A549 (cell line): Measurements from ENCODE around the gene GPX2. TPM values are rescaled to one million over a fixed set of nuclear protein-coding genes. Genes with fewer than 3 reads are reported as not detected.

Experiments
- ATAC-seq, 2 experiments: fragments of 200-7000 bp in 1 of 2; fragments of >200 bp in 1 of 2; cut with Nextera tagmentation in 1 of 2; cut with Tn5 transposase in 1 of 2; 3 replicates each; pipeline versions ENCODE4 v1.8.0 to v1.9.1; 2018 to 2020; ENCODE audit warnings: mild to moderate bottlenecking in 1 of 2, moderate library complexity in 1 of 2
- CTCF ChIA-PET: fragments of 300-600 bp; sonication (Branson Sonifier 250); formaldehyde crosslinking; extraction: SDS; loops from one replicate; lab custom pipeline; 2021; ENCODE audit warnings: antibody characterized with exemption, inconsistent platforms; lab: Yijun Ruan, JAX
- POLR2A ChIA-PET: fragments of 350-600 bp; formaldehyde crosslinking; extraction: SDS; loops from one replicate; lab custom pipeline; 2021; ENCODE audit warnings: antibody characterized with exemption, inconsistent platforms; lab: Yijun Ruan, JAX
- DNase-seq, 2 experiments: peaks; one replicate each; pipeline versions ENCODE4 v3.0.0 to v3.0.0-alpha.2; 2011 to 2016; ENCODE audit warnings: low read depth in 1 of 2, low spot score in 1 of 2
- FAIRE-seq: peaks from 2 replicates; lab custom pipeline; 2011; peaks lifted over from hg19 to GRCh38; lab: Jason Lieb, UNC
- H3K27ac ChIP-seq, 2 experiments: fragments of >200 bp; sonication (Bioruptor Twin); formaldehyde crosslinking; 3 replicates each; pipeline ENCODE4 v1.5.1; 2016 to 2017
- H3K4me1 ChIP-seq: fragments of >200 bp; sonication (Bioruptor Twin); formaldehyde crosslinking; 3 replicates; pipeline ENCODE4 v1.6.1; 2016
- H3K4me2 ChIP-seq: fragments of >200 bp; sonication (Bioruptor Twin); formaldehyde crosslinking; 3 replicates; pipeline ENCODE4 v1.6.1; 2016
- H3K4me3 ChIP-seq: fragments of >200 bp; sonication (Bioruptor Twin); formaldehyde crosslinking; 3 replicates; pipeline ENCODE4 v1.5.1; 2016
- H3K9me3 ChIP-seq: fragments of >200 bp; sonication (Bioruptor Twin); formaldehyde crosslinking; 3 replicates; pipeline ENCODE4 v1.6.1; 2016
- CBX2 ChIP-seq: fragments of 200-600 bp; sonication (generic); IDR thresholded peaks from 2 replicates; pipeline ENCODE4 v1.6.1; 2016; ENCODE audit warnings: low read depth, mild to moderate bottlenecking, borderline replicate concordance
- E2F6 ChIP-seq: IDR thresholded peaks from 2 replicates; pipeline ENCODE4 v1.6.1; 2012; ENCODE audit warnings: low read depth, borderline replicate concordance
- EP300 ChIP-seq, 2 experiments: fragments of >200 bp; sonication (Bioruptor Twin); formaldehyde crosslinking; IDR thresholded peaks; 2 replicates in 1 of 2; 3 replicates in 1 of 2; pipeline ENCODE4 v1.6.1; 2016 to 2017
- HES2 ChIP-seq: fragments of >200 bp; sonication (Bioruptor Twin); formaldehyde crosslinking; IDR thresholded peaks from 2 replicates; pipeline ENCODE4 v1.6.1; 2016
- HOXB5 ChIP-seq: fragments of 250-450 bp; sonication (Bioruptor Pico); IDR thresholded peaks from 2 replicates; pipeline ENCODE4 v1.5.0; 2020; ENCODE audit warnings: mild to moderate bottlenecking, moderate library complexity
- JUN ChIP-seq, 2 experiments: fragments of >200 bp; sonication (Bioruptor Twin); formaldehyde crosslinking; IDR thresholded peaks; 2 replicates in 1 of 2; 3 replicates in 1 of 2; pipeline ENCODE4 v1.6.1; 2016 to 2017
- NPAS2 ChIP-seq: fragments of 250-450 bp; sonication (Bioruptor Pico); IDR thresholded peaks from 2 replicates; pipeline ENCODE4 v1.8.0; 2022; ENCODE audit warnings: mild to moderate bottlenecking, moderate library complexity, borderline replicate concordance
- RCOR1 ChIP-seq: fragments of 150-350 bp; IDR thresholded peaks from 2 replicates; pipeline ENCODE4 v1.6.1; 2014; ENCODE audit warnings: antibody characterized with exemption, low read length, low read depth
- REST ChIP-seq: fragments of 200-600 bp; sonication (generic); IDR thresholded peaks from 2 replicates; pipeline ENCODE4 v1.6.1; 2016; ENCODE audit warnings: antibody characterized with exemption, mild to moderate bottlenecking, moderate library complexity
- RFX5 ChIP-seq: fragments of 450-650 bp; IDR thresholded peaks from 2 replicates; pipeline ENCODE4 v1.7.1; 2014; ENCODE audit warnings: antibody characterized with exemption, mild to moderate bottlenecking, moderate library complexity
- USF2 ChIP-seq: fragments of 450-650 bp; IDR thresholded peaks from 2 replicates; pipeline ENCODE4 v1.6.1; 2014; ENCODE audit warnings: antibody characterized with exemption
- WGBS: methylation state at CpG from one replicate; pipeline ENCODE4 v1.1.6; 2017; ENCODE audit errors: missing lambda C conversion rate; 5-methylcytosine and 5-hydroxymethylcytosine counted together
- polyA plus RNA-seq, 4 experiments: library from polyadenylated mRNA; depleted of rRNA in 3 of 4; stranded (reverse); fragments of >200 nt; fragmentation: RNase III in 1 of 4; extraction: RNeasy Plus Mini Kit Qiagen cat#74134 plus additional on column Dnase treatment in 1 of 4; gene quantifications; 2 replicates in 3 of 4; 3 replicates in 1 of 4; pipeline ENCODE4 v1.2.3, GENCODE V29; 2011 to 2017

Gene GPX2
- polyA plus RNA-seq, 2 of the 4 experiments (the other 2 are of a cell fraction), result 382 to 876 TPM

GRCh38 chr14:64940336-64940910, 2.1 kb downstream of the GPX2 start:
- peak overlapping the region; percentile 49 for H3K4me3 ChIP-seq
- POLR2A ChIA-PET, result no interaction called here
- 86% methylated on average over 3 of the region's 3 CpGs for WGBS
- no peak for DNase-seq
- H3K4me1 ChIP-seq, result peaks cover 83% of the 10 kb centered on the region
- ATAC-seq, result no peak
- FAIRE-seq, result no peak
- H3K9me3 ChIP-seq, result no peaks in the 10 kb centered on the region
- TF ChIP-seq REST (no peak), JUN (IDR thresholded peaks at IDR 0.05) (0 out of 5 replicates have a peak, but pooled peaks of 1 of the 2 experiments have one; percentile 4)
- H3K27ac ChIP-seq, result peak overlapping the region; percentile 90 to 92
- H3K4me2 ChIP-seq, result peak overlapping the region; percentile 79
- CTCF ChIA-PET, result interaction anchor here (0.8 to 0.9 kb wide), 2 partner anchors 19 to 49 kb away, joined by 3 to 4 read pairs; no protein-coding TSS in a partner anchor

- CTCF ChIA-PET, result interaction anchor here (1.0 kb wide), 1 partner anchor 48 kb away, joined by 3 read pairs; no protein-coding TSS in a partner anchor
- peaks cover 83% of the 10 kb centered on the region for H3K4me1 ChIP-seq
These were observed 2.7 kb downstream of the GPX2 start for GRCh38 chr14:64939817-64940190.

GRCh38 chr14:64938972-64939816, 3.4 kb downstream of the GPX2 start:
- ChIA-PET POLR2A (no interaction called here), CTCF (interaction anchor here (0.9 to 1.5 kb wide), 3 partner anchors 47 to 509 kb away, joined by 3 to 4 read pairs (median 3); partner anchors contain the start of gene FNTB)
- ATAC-seq, result peak in 1 of 2 experiments; percentile 3; a peak in 2 of 6 replicates
- 82% methylated on average over 17 of the region's 17 CpGs for whole genome bisulfite sequencing
- Histone ChIP-seq H3K4me3 (peak overlapping the region; percentile 49; the same call in 1 of the 3 replicates), H3K27ac (peak overlapping the region; percentile 90 to 92), H3K4me2 (peak overlapping the region; percentile 79), H3K4me1 (peaks cover 82% of the 10 kb centered on the region), H3K9me3 (no peaks in the 10 kb centered on the region)
- no peak for FAIRE-seq
- TF ChIP-seq HES2 (no peak), E2F6 (no peak), EP300 (IDR thresholded peaks at IDR 0.05) (no peak), RCOR1 (no peak), RFX5 (no peak)
- no peak for DNase-seq

More at GRCh38 chr14:64939817-64940190, 2.7 kb downstream of the GPX2 start:
- FAIRE-seq, result no peak
- no peak for ATAC-seq
- H3K9me3 ChIP-seq, result no peaks in the 10 kb centered on the region
- POLR2A ChIA-PET, result no interaction called here
- TF ChIP-seq CBX2 (no peak), HOXB5 (CRISPR knock-in tag) (no peak), NPAS2 (CRISPR knock-in tag) (no peak), USF2 (no peak)
- TF ChIP-seq, all 56 proteins: peak for 0
- no peak for DNase-seq
- H3K27ac ChIP-seq, result peak overlapping the region; percentile 90 to 92; a peak in 5 of 6 replicates
- WGBS, result 64% methylated on average over 3 of the region's 3 CpGs
- H3K4me3 ChIP-seq, result peak overlapping the region; percentile 49; the same call in 1 of the 3 replicates
- H3K4me2 ChIP-seq, result peak overlapping the region; percentile 79
